ENCODE measurements around the gene NTRK1.

Gene NTRK1

GRCh38 chr1:156899956-156900718 lies 39.5 kb downstream of the NTRK1 start:
- no peak for DNase-seq

DNA sequence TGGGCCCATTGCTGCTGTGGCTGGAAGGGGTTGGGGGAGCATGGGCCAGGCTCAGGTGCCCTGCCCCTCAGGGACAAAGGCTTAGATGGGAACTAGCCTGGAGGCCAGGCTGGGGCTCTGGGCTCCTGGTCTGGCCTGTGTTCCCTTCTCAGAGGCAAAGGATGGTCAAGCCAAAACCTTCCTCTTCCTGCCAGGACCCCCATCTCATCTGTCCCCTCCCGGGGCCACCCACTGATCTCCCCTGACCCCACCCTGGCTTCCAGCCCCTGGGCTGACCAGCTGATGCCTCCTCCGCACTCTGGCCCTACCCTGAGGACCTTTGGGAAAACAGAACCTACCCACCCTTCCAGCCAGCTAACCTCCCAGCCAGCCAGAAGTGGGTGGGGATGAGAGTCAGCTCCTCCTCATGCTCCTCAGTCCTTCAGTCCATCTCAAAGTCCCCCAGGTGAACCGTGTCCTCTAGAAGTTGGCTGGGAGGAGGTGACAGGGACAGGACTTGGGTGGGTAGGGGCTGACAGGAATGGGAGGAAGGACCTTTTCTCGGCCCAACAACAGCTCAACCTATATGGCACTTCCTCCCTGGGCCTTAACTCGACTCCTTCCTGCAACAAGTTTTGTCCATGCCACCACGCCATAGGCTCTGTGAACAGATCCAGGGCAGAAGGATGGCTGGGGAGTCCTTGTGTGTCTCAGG lies 40.4 kb downstream of the NTRK1 start:
- DNase-seq: no peak

GRCh38 chr1:156901590-156901900 lies 40.9 kb downstream of the NTRK1 start:
- no peak for DNase-seq

GRCh38 chr1:156901966-156902915 lies 41.6 kb downstream of the NTRK1 start:
- no peak for DNase-seq

- DNase-seq: no peak
These were observed 42.8 kb downstream of the NTRK1 start for GRCh38 chr1:156903328-156904091.

GRCh38 chr1:156904187-156904959 lies 43.7 kb downstream of the NTRK1 start:
- no peak for DNase-seq

DNA sequence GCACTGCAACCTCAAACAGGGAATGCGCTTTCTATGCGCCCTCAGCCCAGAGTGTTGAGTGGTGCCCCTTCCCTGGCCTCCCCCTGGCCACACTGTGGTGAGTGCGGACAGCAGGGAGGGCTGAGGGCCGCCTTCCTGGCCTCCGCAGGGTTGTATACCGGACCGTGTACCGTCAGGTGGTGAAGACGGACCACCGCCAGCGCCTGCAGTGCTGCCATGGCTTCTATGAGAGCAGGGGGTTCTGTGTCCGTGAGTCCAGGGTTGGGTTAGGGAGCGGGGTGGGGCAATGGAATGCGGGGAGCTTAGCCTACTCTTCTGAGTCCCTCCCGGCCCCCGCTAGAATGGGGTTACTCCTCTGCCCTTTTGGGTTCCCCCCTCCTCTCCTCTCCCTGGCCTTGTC lies 44.5 kb downstream of the NTRK1 start:
- no peak for DNase-seq

GRCh38 chr1:156905651-156906050 lies 45.0 kb downstream of the NTRK1 start:
- DNase-seq: no peak

DNA sequence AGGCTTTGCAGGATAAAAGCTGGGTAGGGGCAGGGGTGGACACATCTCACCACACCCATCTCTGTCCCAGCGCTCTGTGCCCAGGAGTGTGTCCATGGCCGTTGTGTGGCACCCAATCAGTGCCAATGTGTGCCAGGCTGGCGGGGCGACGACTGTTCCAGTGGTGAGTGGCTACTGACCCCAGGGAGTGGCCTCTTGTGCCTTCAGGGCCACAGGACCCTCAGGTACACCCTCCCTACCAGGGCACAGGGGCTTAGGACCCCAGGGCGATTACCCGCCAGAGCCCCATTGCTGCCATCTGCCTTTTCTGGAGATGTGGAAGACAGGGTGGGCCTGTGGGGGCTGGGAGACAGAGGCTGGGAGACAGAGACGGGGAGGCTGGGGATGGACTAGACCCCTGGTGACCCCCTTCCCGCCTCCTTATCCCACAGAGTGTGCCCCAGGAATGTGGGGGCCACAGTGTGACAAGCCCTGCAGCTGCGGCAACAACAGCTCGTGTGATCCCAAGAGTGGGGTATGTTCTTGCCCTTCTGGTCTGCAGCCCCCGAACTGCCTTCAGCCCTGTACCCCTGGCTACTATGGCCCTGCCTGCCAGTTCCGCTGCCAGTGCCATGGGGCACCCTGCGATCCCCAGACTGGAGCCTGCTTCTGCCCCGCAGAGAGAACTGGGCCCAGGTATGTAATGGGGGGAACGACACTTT lies 45.7 kb downstream of the NTRK1 start:
- no peak for DNase-seq

- no peak for DNase-seq
These were observed 47.9 kb downstream of the NTRK1 start for GRCh38 chr1:156908541-156908940.

GRCh38 chr1:156908955-156909354 lies 48.3 kb downstream of the NTRK1 start:
- DNase-seq: no peak

DNA sequence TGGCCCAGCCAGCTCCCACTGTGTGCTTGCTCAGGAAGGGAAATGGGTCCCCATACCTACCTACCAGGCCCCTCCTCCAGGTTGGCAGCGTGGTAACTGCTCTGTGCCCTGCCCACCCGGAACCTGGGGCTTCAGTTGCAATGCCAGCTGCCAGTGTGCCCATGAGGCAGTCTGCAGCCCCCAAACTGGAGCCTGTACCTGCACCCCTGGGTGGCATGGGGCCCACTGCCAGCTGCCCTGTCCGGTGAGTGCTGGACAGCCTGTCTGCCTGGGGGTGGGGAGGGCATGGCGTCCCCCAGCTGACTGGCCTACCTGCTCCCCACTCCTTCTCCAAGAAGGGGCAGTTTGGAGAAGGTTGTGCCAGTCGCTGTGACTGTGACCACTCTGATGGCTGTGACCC lies 49.0 kb downstream of the NTRK1 start:
- no peak for DNase-seq

DNA sequence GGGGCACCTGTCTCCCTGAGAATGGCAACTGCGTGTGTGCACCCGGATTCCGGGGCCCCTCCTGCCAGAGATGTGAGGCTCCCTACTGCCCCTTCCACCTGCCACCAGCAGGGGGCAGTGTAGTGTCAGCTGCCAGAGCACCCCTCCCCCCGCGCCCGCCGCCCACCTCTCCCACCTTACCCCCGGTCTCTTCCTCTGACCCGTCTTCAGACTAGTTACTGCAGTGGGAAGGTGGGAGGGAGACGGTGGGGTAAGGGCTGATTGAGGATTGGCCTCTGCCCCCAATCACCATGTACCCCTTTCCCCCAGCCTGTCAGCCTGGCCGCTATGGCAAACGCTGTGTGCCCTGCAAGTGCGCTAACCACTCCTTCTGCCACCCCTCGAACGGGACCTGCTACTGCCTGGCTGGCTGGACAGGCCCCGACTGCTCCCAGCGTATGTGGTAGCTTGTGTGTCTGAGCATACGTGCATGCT lies 49.7 kb downstream of the NTRK1 start:
- DNase-seq: peak; percentile 39 to 54

DNA sequence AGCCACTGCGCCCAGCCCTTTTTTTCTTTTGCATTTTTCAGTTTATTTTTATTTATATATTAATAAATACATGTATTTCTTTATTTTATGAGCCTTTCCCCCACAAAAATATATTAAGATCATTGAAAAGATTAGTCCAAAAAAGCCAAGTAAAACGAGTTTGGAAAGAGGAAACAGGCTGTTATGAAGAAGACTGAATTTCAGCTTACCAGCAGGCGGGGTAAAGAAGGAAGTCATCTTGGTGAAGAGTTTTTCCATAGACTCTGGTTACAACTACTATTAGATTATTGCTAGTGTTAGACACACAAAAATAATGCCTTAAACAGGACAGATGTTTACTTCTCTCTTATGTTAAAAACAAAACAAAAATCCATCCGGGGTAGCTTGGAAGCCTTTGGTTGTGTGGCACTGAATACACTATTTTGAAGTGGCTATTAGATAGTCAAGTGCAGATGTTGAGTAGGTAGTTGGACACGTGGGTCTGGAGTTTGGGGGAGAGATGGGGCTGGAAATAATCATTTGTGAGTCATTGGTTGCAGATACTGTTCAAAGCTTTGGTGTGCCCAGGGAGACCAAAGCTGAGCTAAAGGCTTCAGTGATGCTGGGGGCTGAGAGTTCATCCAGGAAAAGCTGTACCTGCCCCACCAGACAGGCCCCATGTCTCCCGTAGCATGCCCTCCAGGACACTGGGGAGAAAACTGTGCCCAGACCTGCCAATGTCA lies 51.1 kb downstream of the NTRK1 start:
- DNase-seq: no peak

GRCh38 chr1:156912310-156912709 lies 51.6 kb downstream of the NTRK1 start:
- DNase-seq: no peak

DNA sequence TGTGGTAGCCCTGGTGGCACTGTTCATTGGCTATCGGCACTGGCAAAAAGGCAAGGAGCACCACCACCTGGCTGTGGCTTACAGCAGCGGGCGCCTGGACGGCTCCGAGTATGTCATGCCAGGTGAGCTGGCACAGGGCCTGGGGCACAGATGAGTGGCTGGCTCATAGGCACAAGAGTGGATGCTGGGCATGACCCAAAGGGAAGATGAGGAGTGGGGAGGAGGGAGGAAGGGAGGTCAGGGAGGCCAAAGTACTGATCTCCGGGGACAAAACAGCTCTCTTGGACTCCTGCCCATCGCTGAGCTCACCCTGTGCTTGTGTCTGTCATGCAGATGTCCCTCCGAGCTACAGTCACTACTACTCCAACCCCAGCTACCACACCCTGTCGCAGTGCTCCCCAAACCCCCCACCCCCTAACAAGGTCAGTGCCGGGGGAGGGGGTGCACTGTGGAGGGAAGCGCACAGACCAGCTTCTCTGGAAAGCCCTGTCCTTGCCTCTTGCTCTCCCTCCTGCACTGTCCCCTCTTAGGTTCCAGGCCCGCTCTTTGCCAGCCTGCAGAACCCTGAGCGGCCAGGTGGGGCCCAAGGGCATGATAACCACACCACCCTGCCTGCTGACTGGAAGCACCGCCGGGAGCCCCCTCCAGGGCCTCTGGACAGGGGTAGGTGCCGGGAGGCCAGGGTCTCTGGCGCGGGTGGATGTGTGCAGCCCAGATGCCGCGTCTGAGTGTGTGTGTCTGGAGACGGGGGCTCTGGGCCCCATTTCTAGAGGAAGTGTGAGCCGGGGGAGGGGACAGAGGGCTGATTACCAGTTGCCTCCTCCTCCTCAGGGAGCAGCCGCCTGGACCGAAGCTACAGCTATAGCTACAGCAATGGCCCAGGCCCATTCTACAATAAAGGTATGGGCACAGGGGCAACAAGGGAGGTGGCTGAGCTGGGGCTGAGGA lies 52.5 kb downstream of the NTRK1 start:
- no peak for DNase-seq

DNA sequence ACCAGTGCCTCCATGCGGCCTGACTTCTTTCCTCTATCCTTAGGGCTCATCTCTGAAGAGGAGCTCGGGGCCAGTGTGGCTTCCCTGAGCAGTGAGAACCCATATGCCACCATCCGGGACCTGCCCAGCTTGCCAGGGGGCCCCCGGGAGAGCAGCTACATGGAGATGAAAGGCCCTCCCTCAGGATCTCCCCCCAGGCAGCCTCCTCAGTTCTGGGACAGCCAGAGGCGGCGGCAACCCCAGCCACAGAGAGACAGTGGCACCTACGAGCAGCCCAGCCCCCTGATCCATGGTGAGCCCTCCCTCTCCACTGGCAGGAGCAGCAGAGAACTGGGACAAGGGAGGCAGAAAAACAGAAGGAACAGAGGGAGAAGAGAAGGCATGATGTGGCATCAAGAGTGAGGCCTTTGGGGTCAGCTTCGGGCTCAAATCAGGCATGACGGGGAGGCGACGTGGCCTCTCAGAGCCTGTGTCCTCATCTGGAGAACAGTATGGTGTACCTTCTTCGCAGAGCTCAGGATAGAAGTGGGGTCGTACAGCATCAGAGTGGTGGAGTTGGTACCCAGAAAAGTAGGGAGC lies 53.2 kb downstream of the NTRK1 start:
- DNase-seq: no peak

DNA sequence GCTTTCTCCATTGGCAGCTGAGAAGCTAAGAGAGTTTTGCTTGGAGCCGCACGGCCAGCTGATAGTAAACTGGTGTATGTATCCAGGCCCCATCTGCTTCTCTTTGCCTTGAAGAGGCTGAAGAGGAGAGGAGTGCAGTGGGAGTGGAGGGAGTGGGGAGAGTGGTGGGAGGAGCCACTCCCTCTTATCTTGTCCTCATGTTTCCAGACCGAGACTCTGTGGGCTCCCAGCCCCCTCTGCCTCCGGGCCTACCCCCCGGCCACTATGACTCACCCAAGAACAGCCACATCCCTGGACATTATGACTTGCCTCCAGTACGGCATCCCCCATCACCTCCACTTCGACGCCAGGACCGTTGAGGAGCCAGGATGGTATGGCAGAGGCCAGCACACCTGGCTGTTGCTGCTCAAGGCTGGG lies 53.8 kb downstream of the NTRK1 start:
- no peak for DNase-seq

Measured in CD4-positive, alpha-beta T cell treated with Interleukin-1 beta for 1 hour (primary cell).